Activated naive CD8-positive, alpha-beta T cell treated with anti-CD3 and anti-CD28 coated beads, Interleukin-2, amount 50 U/mL, for 24 hours (primary cell): ENCODE results near the gene TRIB2.

ENCODE experiments used
- ATAC-seq: fragments of 150-1000 bp; cut with Tn5 transposase; one replicate; pipeline ENCODE4 v1.10.0; 2021
- DNase-seq: peaks from one replicate; pipeline ENCODE4 v3.0.0; 2021
- H3K27ac Mint-ChIP-seq: one replicate; pipeline ENCODE4 v1.8.0; 2021; ENCODE audit warnings: mild to moderate bottlenecking, mixed read lengths
- H3K27me3 Mint-ChIP-seq: one replicate; pipeline ENCODE4 v1.8.0; 2021; ENCODE audit warnings: mixed read lengths
- H3K36me3 Mint-ChIP-seq: one replicate; pipeline ENCODE4 v1.8.0; 2021; ENCODE audit warnings: low read depth, mixed read lengths
- H3K4me1 Mint-ChIP-seq: one replicate; pipeline ENCODE4 v1.8.0; 2021; ENCODE audit warnings: mixed read lengths
- H3K4me3 Mint-ChIP-seq: one replicate; pipeline ENCODE4 v1.8.0; 2021; ENCODE audit warnings: mild to moderate bottlenecking, moderate library complexity, mixed read lengths
- H3K9me3 Mint-ChIP-seq: one replicate; pipeline ENCODE4 v1.8.0; 2021; ENCODE audit warnings: mixed read lengths

Gene TRIB2

GRCh38 chr2:12734914-12735654 is 18.3 kb downstream of the TRIB2 start:
- no peak overlapping the region for H3K4me3 Mint-ChIP-seq
- H3K9me3 Mint-ChIP-seq, result no peaks in the 10 kb centered on the region
- no peak for ATAC-seq
- H3K4me1 Mint-ChIP-seq, result peaks cover 9% of the 10 kb centered on the region
- H3K27me3 Mint-ChIP-seq, result no peaks in the 10 kb centered on the region
- DNase-seq, result no peak
- H3K27ac Mint-ChIP-seq, result no peak overlapping the region
- peaks cover 16% of the 10 kb centered on the region for H3K36me3 Mint-ChIP-seq

DNA sequence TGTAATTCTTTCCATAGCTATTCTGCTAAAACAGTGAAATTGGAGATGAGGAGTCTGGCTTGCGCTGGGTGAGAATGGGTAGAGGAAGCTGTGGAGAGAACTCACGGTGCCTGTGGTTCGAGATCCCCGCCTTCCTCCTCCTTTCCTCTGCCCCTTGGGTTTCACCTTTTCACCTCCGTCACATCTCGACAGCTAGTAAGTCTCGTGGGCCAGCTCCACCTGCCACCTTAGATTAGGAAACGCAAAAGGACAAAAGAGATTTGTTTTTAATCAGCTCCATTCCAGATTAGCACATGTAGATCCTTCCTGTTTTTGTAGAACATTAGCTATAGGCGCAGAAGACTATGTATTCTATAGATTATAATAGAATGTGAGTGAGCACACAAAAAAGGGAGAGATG is 20.6 kb downstream of the TRIB2 start:
- no peak for DNase-seq
- peaks cover 21% of the 10 kb centered on the region for H3K36me3 Mint-ChIP-seq
- no peak overlapping the region for H3K27ac Mint-ChIP-seq
- H3K4me1 Mint-ChIP-seq, result peaks cover 6% of the 10 kb centered on the region
- no peaks in the 10 kb centered on the region for H3K27me3 Mint-ChIP-seq
- H3K9me3 Mint-ChIP-seq, result no peaks in the 10 kb centered on the region
- no peak for ATAC-seq
- no peak overlapping the region for H3K4me3 Mint-ChIP-seq

- H3K9me3 Mint-ChIP-seq, result no peaks in the 10 kb centered on the region
- H3K27me3 Mint-ChIP-seq, result no peaks in the 10 kb centered on the region
- H3K4me3 Mint-ChIP-seq, result no peak overlapping the region
- peaks cover 6% of the 10 kb centered on the region for H3K4me1 Mint-ChIP-seq
- DNase-seq (no peak), ATAC-seq (no peak)
- H3K36me3 Mint-ChIP-seq, result peaks cover 21% of the 10 kb centered on the region
- H3K27ac Mint-ChIP-seq, result no peak overlapping the region
Measured at GRCh38 chr2:12737738-12738485, 21.2 kb downstream of the TRIB2 start.

- Mint-ChIP-seq H3K27ac (no peak overlapping the region), H3K9me3 (no peaks in the 10 kb centered on the region), H3K36me3 (peaks cover 21% of the 10 kb centered on the region), H3K27me3 (no peaks in the 10 kb centered on the region), H3K4me1 (peaks cover 2% of the 10 kb centered on the region), H3K4me3 (no peak overlapping the region)
- ATAC-seq (no peak), DNase-seq (no peak)
Measured at GRCh38 chr2:12739721-12740254, 23.1 kb downstream of the TRIB2 start.

DNA sequence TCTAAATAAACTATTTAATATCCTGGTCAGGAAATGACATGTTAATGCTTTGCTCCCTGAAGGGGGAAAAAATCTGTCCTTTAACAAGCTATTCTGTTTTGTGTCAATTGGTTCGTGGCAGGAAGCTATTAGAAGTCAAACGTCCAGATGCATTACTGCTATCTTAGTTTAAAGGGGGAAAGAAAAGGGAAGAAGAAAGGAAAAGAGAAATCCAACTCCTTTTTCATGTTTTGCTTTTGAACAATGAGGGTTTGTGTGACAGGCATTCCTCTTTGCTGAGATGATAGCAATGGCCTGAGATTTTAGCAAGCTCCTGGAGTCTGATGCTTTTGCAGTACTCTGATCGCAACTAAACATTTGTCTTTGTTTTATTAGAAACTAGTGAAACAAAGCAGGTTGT is 24.6 kb downstream of the TRIB2 start:
- no peaks in the 10 kb centered on the region for H3K9me3 Mint-ChIP-seq
- peaks cover 21% of the 10 kb centered on the region for H3K36me3 Mint-ChIP-seq
- ATAC-seq (no peak), DNase-seq (no peak)
- no peak overlapping the region for H3K4me3 Mint-ChIP-seq
- no peaks in the 10 kb centered on the region for H3K27me3 Mint-ChIP-seq
- H3K27ac Mint-ChIP-seq, result no peak overlapping the region
- H3K4me1 Mint-ChIP-seq, result peaks cover 2% of the 10 kb centered on the region

- Mint-ChIP-seq H3K4me3 (no peak overlapping the region), H3K36me3 (peaks cover 20% of the 10 kb centered on the region), H3K27ac (no peak overlapping the region), H3K4me1 (no peaks in the 10 kb centered on the region), H3K9me3 (no peaks in the 10 kb centered on the region), H3K27me3 (no peaks in the 10 kb centered on the region)
- DNase-seq, result no peak
- no peak for ATAC-seq
Measured at GRCh38 chr2:12742891-12743290, 26.2 kb downstream of the TRIB2 start.

DNA sequence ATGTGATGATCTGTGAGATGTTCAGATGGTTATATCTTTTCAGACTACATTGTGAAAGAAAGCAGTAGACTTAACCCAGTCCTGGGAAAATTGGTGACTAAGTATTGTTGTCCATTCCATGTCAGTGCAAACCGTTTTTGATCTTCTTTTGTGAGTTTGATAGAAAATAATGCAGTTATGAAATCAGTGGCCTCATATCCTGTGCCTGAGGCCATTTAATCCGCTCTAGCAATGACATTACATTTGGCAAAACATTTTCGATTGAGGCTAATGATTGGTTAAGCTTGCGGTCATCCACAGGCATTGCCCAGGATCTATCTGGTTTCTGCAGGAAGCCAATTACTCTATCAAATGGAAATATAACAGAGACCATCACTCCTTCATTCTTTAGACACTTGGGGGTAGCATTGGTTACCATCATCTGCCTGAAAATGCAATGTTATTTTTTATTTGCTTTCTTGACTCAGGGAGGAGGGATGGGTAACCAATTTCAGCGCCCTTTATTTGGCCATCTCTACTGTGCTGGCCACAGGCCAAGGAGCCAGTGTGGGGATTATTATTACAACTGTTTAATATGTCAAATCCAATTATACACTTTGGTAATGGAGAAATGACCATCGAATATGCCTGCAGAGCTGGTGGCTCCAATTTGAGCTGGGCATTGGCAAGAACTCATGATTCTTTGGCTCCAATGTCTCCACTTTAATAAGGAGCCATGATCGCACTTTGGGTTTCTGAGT is 33.6 kb downstream of the TRIB2 start:
- no peaks in the 10 kb centered on the region for H3K27me3 Mint-ChIP-seq
- H3K4me1 Mint-ChIP-seq, result no peaks in the 10 kb centered on the region
- H3K36me3 Mint-ChIP-seq, result no peaks in the 10 kb centered on the region
- H3K9me3 Mint-ChIP-seq, result peaks cover 4% of the 10 kb centered on the region
- H3K4me3 Mint-ChIP-seq, result no peak overlapping the region
- no peak overlapping the region for H3K27ac Mint-ChIP-seq
- ATAC-seq (no peak), DNase-seq (no peak)

DNA sequence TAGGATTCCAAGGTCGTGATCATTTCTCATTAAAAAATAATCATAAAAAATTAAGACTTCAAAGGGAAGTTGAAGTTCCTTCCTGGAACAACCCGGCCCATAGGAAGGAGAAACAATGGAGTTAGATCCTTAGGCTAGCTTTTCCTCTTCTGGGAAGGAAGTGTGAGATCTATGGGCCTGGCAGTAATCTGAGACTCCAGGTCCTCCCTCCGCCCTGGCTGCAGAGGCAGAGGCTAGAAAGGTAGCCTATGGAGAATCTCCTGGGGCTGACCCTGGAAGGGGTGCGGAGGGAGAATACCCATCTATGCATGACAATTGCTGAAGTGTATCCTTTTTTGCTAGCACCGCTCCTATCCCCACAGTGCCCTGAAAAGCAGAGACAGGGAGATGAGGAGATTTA is 37.9 kb downstream of the TRIB2 start:
- H3K27ac Mint-ChIP-seq, result no peak overlapping the region
- H3K4me1 Mint-ChIP-seq, result no peaks in the 10 kb centered on the region
- H3K36me3 Mint-ChIP-seq, result no peaks in the 10 kb centered on the region

GRCh38 chr2:12755384-12755783 is 38.6 kb downstream of the TRIB2 start:
- no peaks in the 10 kb centered on the region for H3K9me3 Mint-ChIP-seq
- ATAC-seq, result no peak
- no peak overlapping the region for H3K4me3 Mint-ChIP-seq
- no peak for DNase-seq
- H3K27me3 Mint-ChIP-seq, result peaks cover 1% of the 10 kb centered on the region
- no peak overlapping the region for H3K27ac Mint-ChIP-seq
- H3K4me1 Mint-ChIP-seq, result no peaks in the 10 kb centered on the region
- no peaks in the 10 kb centered on the region for H3K36me3 Mint-ChIP-seq

More for the DNA sequence above, 37.9 kb downstream of the TRIB2 start:
- H3K4me3 Mint-ChIP-seq, result no peak overlapping the region
- DNase-seq (no peak), ATAC-seq (no peak)
- H3K27me3 Mint-ChIP-seq, result peaks cover 1% of the 10 kb centered on the region
- no peaks in the 10 kb centered on the region for H3K9me3 Mint-ChIP-seq

DNA sequence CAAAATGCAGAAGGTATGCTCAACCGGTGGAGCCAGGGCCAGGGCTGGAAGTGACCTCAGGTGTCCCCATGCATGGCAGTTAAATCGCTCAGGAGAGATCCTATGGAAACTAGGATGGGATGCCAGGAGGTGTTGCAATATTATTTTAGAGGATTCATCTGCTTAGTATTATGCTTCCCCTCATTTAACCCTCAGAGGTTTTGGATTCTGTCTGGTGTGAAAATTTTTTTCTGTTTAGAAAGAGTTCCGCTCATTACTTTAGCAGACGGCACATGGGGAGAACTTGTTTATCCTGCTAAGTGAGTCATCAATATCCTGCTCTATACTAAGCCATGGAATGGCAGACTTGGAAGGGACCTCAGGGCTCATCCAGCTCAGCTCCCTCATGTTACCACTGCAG is 42.5 kb downstream of the TRIB2 start:
- H3K4me3 Mint-ChIP-seq, result no peak overlapping the region
- ATAC-seq (no peak), DNase-seq (no peak)
- no peak overlapping the region for H3K27ac Mint-ChIP-seq
- H3K9me3 Mint-ChIP-seq, result peaks cover 3% of the 10 kb centered on the region
- H3K36me3 Mint-ChIP-seq, result no peaks in the 10 kb centered on the region
- peaks cover 7% of the 10 kb centered on the region for H3K4me1 Mint-ChIP-seq
- peaks cover 5% of the 10 kb centered on the region for H3K27me3 Mint-ChIP-seq

DNA sequence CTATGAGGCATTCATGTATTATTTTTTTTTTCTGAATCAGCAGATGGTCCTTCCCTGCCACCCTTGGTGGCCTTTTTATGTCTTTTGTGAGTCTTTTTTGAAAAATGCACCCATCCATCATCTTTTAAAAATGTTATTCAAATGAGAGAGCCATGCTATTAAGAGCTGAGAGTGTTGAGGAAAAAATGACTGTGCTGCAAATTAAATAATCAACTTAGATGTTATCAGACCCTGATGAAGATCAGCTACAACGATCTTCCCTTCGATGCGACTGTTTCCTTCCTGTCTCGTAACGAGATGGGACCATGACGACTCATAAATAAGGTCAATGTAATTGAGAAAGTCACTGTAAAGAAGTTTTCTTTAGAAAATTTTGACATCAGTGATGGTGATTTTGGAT is 44.4 kb downstream of the TRIB2 start:
- ATAC-seq, result no peak
- H3K36me3 Mint-ChIP-seq, result no peaks in the 10 kb centered on the region
- H3K27me3 Mint-ChIP-seq, result peaks cover 8% of the 10 kb centered on the region
- peaks cover 7% of the 10 kb centered on the region for H3K4me1 Mint-ChIP-seq
- no peak overlapping the region for H3K27ac Mint-ChIP-seq
- H3K4me3 Mint-ChIP-seq, result no peak overlapping the region
- H3K9me3 Mint-ChIP-seq, result peaks cover 10% of the 10 kb centered on the region
- DNase-seq, result no peak

DNA sequence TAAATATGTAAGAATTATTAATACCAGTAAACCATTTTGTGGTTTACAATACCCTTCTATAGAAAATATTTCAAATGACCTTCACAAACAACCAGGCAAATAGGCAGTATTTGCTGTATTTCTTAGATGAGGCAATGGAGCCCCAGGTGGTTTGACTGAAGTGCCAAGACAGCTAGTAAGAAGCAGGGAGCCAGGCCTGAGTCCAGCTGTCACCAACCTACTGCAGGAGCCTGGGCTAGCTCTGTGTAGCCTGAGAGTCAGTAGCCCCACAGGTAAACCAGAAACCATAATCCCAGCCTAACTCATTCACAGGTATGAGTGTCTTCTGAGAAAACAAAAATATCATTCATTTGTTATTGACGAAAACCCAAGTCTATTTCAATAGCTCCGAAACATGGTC is 45.6 kb downstream of the TRIB2 start:
- DNase-seq, result no peak
- Mint-ChIP-seq H3K4me1 (peaks cover 7% of the 10 kb centered on the region), H3K27ac (no peak overlapping the region), H3K4me3 (no peak overlapping the region), H3K36me3 (no peaks in the 10 kb centered on the region), H3K27me3 (peaks cover 15% of the 10 kb centered on the region), H3K9me3 (peaks cover 10% of the 10 kb centered on the region)
- no peak for ATAC-seq

DNA sequence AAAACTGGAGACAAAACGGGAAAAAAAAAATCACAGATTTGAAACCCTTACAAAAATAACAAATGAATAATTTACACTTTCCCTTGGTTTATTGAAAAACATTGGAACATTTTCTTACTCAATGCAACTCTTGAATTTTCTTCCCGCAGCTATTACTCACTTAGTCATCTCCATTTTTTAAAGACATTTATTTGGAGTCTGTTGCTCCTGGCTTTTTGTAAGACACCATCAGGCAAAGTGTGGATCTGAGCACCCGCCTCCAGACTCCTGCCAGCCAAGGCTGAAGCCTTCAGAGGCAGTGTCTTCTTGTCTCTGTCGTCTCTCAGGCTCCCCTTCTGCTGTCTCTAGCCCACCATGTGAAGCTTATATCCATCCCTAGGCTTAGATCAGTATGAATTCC is 46.2 kb downstream of the TRIB2 start:
- DNase-seq (no peak), ATAC-seq (no peak)
- Mint-ChIP-seq H3K36me3 (no peaks in the 10 kb centered on the region), H3K4me1 (peaks cover 7% of the 10 kb centered on the region), H3K27ac (no peak overlapping the region), H3K9me3 (peaks cover 10% of the 10 kb centered on the region), H3K4me3 (no peak overlapping the region), H3K27me3 (peaks cover 15% of the 10 kb centered on the region)

DNA sequence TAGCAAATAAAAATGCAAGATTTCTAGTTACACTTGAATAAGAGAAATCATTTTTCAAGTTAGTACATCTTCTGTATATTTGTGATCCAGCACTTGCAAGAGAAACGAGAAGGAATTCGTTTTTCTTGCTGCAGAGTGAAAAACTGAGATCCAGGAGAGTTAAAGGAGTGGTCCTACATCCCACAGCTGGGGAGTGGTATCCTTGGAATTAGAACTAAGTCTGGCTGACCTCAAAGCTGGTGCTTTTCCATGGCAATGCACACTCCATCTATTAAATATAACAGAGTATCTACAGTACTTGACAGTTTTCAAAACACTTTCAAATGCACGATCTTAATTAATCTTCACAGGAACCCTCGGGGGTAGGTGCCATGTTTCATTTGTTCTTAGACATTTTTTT is 46.8 kb downstream of the TRIB2 start:
- no peaks in the 10 kb centered on the region for H3K36me3 Mint-ChIP-seq
- peaks cover 7% of the 10 kb centered on the region for H3K4me1 Mint-ChIP-seq
- peaks cover 10% of the 10 kb centered on the region for H3K9me3 Mint-ChIP-seq
- DNase-seq (no peak), ATAC-seq (no peak)
- H3K27ac Mint-ChIP-seq, result no peak overlapping the region
- H3K4me3 Mint-ChIP-seq, result no peak overlapping the region
- H3K27me3 Mint-ChIP-seq, result peaks cover 18% of the 10 kb centered on the region
